Left ventricle myocardium inferior (tissue), 1 donor: ENCODE data around the gene CDC25C. TPM values are rescaled to one million over a fixed set of nuclear protein-coding genes. Genes with fewer than 3 reads are reported as not detected.

ENCODE experiments used
- DNase-seq: peaks from one replicate; pipeline ENCODE4 v3.0.0-alpha.2; 2020
- H3K27ac ChIP-seq: fragments of 200-600 bp; replicated peaks from 2 replicates; pipeline ENCODE4 v1.8.0; 2021
- H3K27me3 ChIP-seq: fragments of 200-600 bp; 2 replicates; pipeline ENCODE4 v1.8.0; 2021; ENCODE audit warnings: low read depth
- H3K36me3 ChIP-seq: fragments of 200-600 bp; 2 replicates; pipeline ENCODE4 v1.8.0; 2021
- H3K4me1 ChIP-seq: fragments of 200-600 bp; 2 replicates; pipeline ENCODE4 v1.8.0; 2021
- H3K4me3 ChIP-seq: fragments of 200-600 bp; 2 replicates; pipeline ENCODE4 v1.8.0; 2021; ENCODE audit warnings: mild to moderate bottlenecking, moderate library complexity
- H3K9me3 ChIP-seq: fragments of 200-600 bp; replicated peaks from 2 replicates; pipeline ENCODE4 v1.8.0; 2021
- CTCF ChIP-seq: fragments of 200-600 bp; IDR thresholded peaks from 2 replicates; pipeline ENCODE4 v1.8.0; 2021; ENCODE audit warnings: antibody characterized with exemption, mild to moderate bottlenecking, borderline replicate concordance
- intact Hi-C: fragments of 100-400 bp; cut with micrococcal nuclease; formaldehyde crosslinking; loops from one replicate; pipeline ENCODE4 v1.11.0; 2022
- total RNA-seq: library from RNA; stranded (reverse); fragmentation: NEBNext Ultra II Directional; extraction: Animal tissue kit (Norgen Biotek cat#: 25700); gene quantifications from one replicate; pipeline ENCODE4 v1.2.1, GENCODE V29; 2021
- donor health status: DM: no; HTN: yes; CAD: no; lungs with severe emphysema.

The CDC25C gene
- total RNA-seq, 1 donor from 2014 or later, result not detected

DNA sequence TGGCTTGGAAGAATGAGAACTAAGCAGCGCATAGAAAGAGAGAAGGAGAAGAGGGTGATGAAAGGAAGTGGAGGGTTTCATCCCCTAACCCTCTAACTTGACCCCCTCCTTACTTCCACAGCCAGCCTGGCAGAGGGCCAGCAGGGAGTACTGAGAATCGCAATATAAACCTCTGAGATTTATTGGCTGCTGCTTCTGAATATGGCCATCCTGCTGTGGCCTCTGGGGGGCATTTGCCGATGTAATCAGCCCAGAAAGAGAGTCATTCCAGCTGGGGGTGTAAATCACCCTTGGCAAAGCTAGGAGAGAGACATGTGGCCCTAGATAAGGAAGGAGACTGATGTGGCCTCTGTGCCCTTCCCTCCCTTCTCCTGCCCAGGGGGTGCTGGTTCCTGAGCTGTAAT is 56.2 kb downstream of the CDC25C start:
- H3K4me3 ChIP-seq, result no peak overlapping the region
- H3K27me3 ChIP-seq, result peaks cover 30% of the 10 kb centered on the region
- intact Hi-C loops, result no loop called here
- no peaks in the 10 kb centered on the region for H3K36me3 ChIP-seq
- no peak overlapping the region for H3K27ac ChIP-seq
- DNase-seq, result no peak
- TF ChIP-seq CTCF, result no peak
- H3K4me1 ChIP-seq, result peaks cover 20% of the 10 kb centered on the region
- H3K9me3 ChIP-seq, result no peaks in the 10 kb centered on the region

- Histone ChIP-seq H3K4me3 (peak within 1 kb of the TSS; percentile 62), H3K9me3 (no peaks in the 10 kb centered on the region), H3K27me3 (peaks cover 30% of the 10 kb centered on the region), H3K27ac (no peak within 1 kb of the TSS), H3K4me1 (peaks cover 20% of the 10 kb centered on the region), H3K36me3 (no peaks in the 10 kb centered on the region)
- no peak for DNase-seq
- TF ChIP-seq CTCF, result no peak
- intact Hi-C loops, result no loop called here
Measured at GRCh38 chr5:138274189-138274853, 57.3 kb downstream of the CDC25C start, which contains the start of gene GFRA3. Gene GFRA3 (minus strand): TSS chr5:138274621. CDS start chr5:138274424, 197 bp downstream.

DNA sequence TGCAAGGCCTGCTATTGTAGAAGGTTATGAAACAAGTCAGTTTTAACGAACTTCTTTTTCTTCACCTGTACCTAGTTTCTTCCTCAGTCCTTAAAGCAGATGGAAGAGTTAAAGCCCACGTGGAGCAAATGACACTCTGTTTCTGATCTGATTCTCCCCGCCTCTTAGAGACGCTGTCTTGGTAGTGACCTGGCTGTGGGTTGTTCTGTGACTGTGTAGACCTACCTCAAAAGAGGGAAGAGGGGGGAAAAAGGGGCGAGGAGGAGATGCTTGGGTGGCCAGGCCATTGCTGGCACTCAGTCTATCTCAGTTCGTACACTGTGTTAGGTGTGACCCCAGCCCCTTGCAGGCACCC is 57.8 kb downstream of the CDC25C start:
- no peaks in the 10 kb centered on the region for H3K9me3 ChIP-seq
- H3K27ac ChIP-seq, result no peak overlapping the region
- intact Hi-C loops, result no loop called here
- H3K36me3 ChIP-seq, result no peaks in the 10 kb centered on the region
- TF ChIP-seq CTCF, result no peak
- H3K4me3 ChIP-seq, result peak overlapping the region; percentile 62
- peaks cover 30% of the 10 kb centered on the region for H3K27me3 ChIP-seq
- DNase-seq, result no peak
- peaks cover 20% of the 10 kb centered on the region for H3K4me1 ChIP-seq

DNA sequence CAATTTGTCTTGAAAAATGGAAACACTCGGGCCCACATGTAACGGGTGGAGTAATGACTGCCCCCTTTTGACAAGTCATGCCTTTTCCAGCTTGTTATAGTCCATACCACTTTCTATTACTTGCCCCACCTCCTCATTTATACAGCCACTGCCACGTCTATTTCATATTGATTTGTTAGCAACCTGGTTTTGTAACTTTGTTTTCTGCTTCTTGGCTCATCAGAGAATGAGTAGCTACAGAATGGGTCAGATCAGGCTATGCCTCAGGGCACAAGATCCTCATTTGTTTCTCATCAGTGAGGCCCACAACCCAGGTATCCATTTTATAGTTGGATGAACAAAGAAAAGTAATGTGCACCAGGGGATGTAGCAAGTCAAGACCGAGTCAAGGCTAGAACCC is 58.9 kb downstream of the CDC25C start:
- Histone ChIP-seq H3K9me3 (no peaks in the 10 kb centered on the region), H3K27me3 (peaks cover 32% of the 10 kb centered on the region), H3K4me3 (no peak overlapping the region), H3K4me1 (peaks cover 20% of the 10 kb centered on the region), H3K36me3 (no peaks in the 10 kb centered on the region), H3K27ac (no peak overlapping the region)
- no peak for TF ChIP-seq CTCF
- no peak for DNase-seq
- intact Hi-C loops, result no loop called here

DNA sequence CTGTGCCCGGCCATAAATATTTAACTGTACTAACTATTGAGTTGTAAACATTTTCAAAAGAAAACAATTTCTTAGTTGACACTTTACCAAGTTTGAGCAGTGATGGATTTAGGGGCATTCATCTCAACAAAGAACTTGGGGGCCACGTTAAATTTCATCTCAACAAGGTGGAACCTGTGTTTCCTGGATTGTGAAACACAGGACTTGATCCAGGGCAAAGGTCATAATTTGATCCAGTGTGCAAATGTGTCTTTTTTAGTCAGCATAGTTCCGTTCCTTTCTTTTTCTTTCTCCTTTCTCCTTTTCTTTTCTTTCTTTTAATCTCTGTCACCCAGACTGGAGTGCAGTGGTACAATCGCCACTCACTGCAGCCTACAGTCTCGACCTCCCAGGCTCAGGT is 60.3 kb downstream of the CDC25C start:
- peaks cover 20% of the 10 kb centered on the region for H3K4me1 ChIP-seq
- no peak for DNase-seq
- H3K27me3 ChIP-seq, result peaks cover 42% of the 10 kb centered on the region
- no peak for TF ChIP-seq CTCF
- no peaks in the 10 kb centered on the region for H3K9me3 ChIP-seq
- intact Hi-C loops, result no loop called here
- H3K27ac ChIP-seq, result no peak overlapping the region
- H3K4me3 ChIP-seq, result no peak overlapping the region
- H3K36me3 ChIP-seq, result no peaks in the 10 kb centered on the region
